OCI-LY1 (cell line): Measurements from ENCODE around the gene SH3BGRL3.

ENCODE experiments used
- H2AFZ ChIP-seq: fragments of 200-600 bp; sonication (generic), shearing (Covaris generic); 2 replicates; pipeline ENCODE4 v1.6.0; 2014; ENCODE audit warnings: antibody characterized with exemption, mild to moderate bottlenecking, low read length
- H3F3A ChIP-seq: fragments of 200-600 bp; sonication (generic), shearing (Covaris generic); 2 replicates; pipeline ENCODE4 v1.6.0; 2014; ENCODE audit warnings: mild to moderate bottlenecking, antibody characterized with exemption, low read length, moderate library complexity; ENCODE audit not compliant: insufficient read depth
- H3K27ac ChIP-seq: fragments of 200-600 bp; sonication (generic); 2 replicates; pipeline ENCODE4 v1.5.1; 2014; ENCODE audit warnings: low read length, mixed run types, mild to moderate bottlenecking, low read depth; ENCODE audit not compliant: poor library complexity, severe bottlenecking
- H3K27me3 ChIP-seq: fragments of 200-600 bp; sonication (generic); 2 replicates; pipeline ENCODE4 v1.6.0; 2014; ENCODE audit warnings: antibody characterized with exemption, mild to moderate bottlenecking, low read length, moderate library complexity; ENCODE audit not compliant: insufficient read depth
- H3K36me3 ChIP-seq: fragments of 200-600 bp; sonication (generic); 2 replicates; pipeline ENCODE4 v1.6.1; 2014; ENCODE audit warnings: mild to moderate bottlenecking, antibody characterized with exemption, low read length, moderate library complexity, mixed read lengths; ENCODE audit not compliant: insufficient read depth
- H3K4me1 ChIP-seq: fragments of 200-600 bp; sonication (generic); 2 replicates; pipeline ENCODE4 v1.5.1; 2014; ENCODE audit warnings: mild to moderate bottlenecking, low read length, moderate library complexity; ENCODE audit not compliant: insufficient read depth, severe bottlenecking
- H3K4me2 ChIP-seq: fragments of 200-600 bp; sonication (generic), shearing (Covaris generic); 2 replicates; pipeline ENCODE4 v1.6.1; 2014; ENCODE audit warnings: low read length
- H3K4me3 ChIP-seq: fragments of 200-600 bp; sonication (generic); 2 replicates; pipeline ENCODE4 v1.5.1; 2014; ENCODE audit warnings: low read length, low read depth, mild to moderate bottlenecking, mixed read lengths; ENCODE audit not compliant: poor library complexity, severe bottlenecking
- H3K79me2 ChIP-seq: fragments of 200-600 bp; shearing (Covaris generic); 2 replicates; pipeline ENCODE4 v1.6.1; 2016; ENCODE audit warnings: mixed run types, low read length, mixed read lengths; ENCODE audit not compliant: insufficient read depth
- H3K9ac ChIP-seq: fragments of 200-600 bp; sonication (generic), shearing (Covaris generic); 2 replicates; pipeline ENCODE4 v1.6.1; 2014; ENCODE audit warnings: mild to moderate bottlenecking, low read length, mixed read lengths
- H3K9me2 ChIP-seq: fragments of 200-600 bp; sonication (generic), shearing (Covaris generic); 2 replicates; pipeline ENCODE4 v1.6.1; 2014; ENCODE audit warnings: low read depth, mild to moderate bottlenecking, low read length, mixed read lengths
- H3K9me3 ChIP-seq: fragments of 200-600 bp; shearing (Covaris generic); 2 replicates; pipeline ENCODE4 v1.6.1; 2014; ENCODE audit warnings: low read length, mixed read lengths
- H4K20me1 ChIP-seq: fragments of 200-600 bp; sonication (generic), shearing (Covaris generic); 2 replicates; pipeline ENCODE4 v1.6.0; 2016; ENCODE audit warnings: mild to moderate bottlenecking, low read length; ENCODE audit not compliant: insufficient read depth
- CTCF ChIP-seq: fragments of 200-600 bp; sonication (generic), shearing (Covaris generic); IDR thresholded peaks from 2 replicates; pipeline ENCODE4 v1.5.1; 2017; ENCODE audit warnings: mild to moderate bottlenecking, antibody characterized with exemption, low read length, moderate library complexity, mixed read lengths
- EZH2 ChIP-seq: fragments of 200-600 bp; sonication (generic), shearing (Covaris generic); IDR thresholded peaks from 2 replicates; pipeline ENCODE4 v1.8.0; 2017; ENCODE audit warnings: borderline replicate concordance, mixed run types, mild to moderate bottlenecking, antibody characterized with exemption, low read length, moderate library complexity, mixed read lengths

The SH3BGRL3 gene

GRCh38 chr1:26315874-26316850 is 36.3 kb downstream of the SH3BGRL3 start:
- peaks cover 21% of the 10 kb centered on the region; the same call in 1 of the 2 replicates for H3K36me3 ChIP-seq
- peak overlapping the region; percentile 97 for H3K27ac ChIP-seq
- peaks cover 60% of the 10 kb centered on the region for H3K4me1 ChIP-seq
- peak overlapping the region; percentile 92 for H3K9ac ChIP-seq
- H3K27me3 ChIP-seq = no peaks in the 10 kb centered on the region
- H4K20me1 ChIP-seq = no peaks in the 10 kb centered on the region
- H3K4me2 ChIP-seq = peak overlapping the region; percentile 79
- H3K79me2 ChIP-seq = peaks cover 16% of the 10 kb centered on the region
- H3K4me3 ChIP-seq = peak overlapping the region; percentile 84
- no peaks in the 10 kb centered on the region; the same call in 1 of the 2 replicates for H3F3A ChIP-seq
- H3K9me3 ChIP-seq = no peaks in the 10 kb centered on the region
- H3K9me2 ChIP-seq = no peaks in the 10 kb centered on the region
- H2AFZ ChIP-seq = no peak overlapping the region
- no peak for TF ChIP-seq EZH2
- no peak for TF ChIP-seq CTCF

GRCh38 chr1:26317146-26317545 is 37.3 kb downstream of the SH3BGRL3 start:
- peak overlapping the region; percentile 92 for H3K9ac ChIP-seq
- no peaks in the 10 kb centered on the region for H3K9me2 ChIP-seq
- no peaks in the 10 kb centered on the region for H3K9me3 ChIP-seq
- no peak overlapping the region for H2AFZ ChIP-seq
- TF ChIP-seq CTCF (no peak), EZH2 (no peak)
- no peaks in the 10 kb centered on the region for H4K20me1 ChIP-seq
- no peaks in the 10 kb centered on the region for H3K27me3 ChIP-seq
- H3K79me2 ChIP-seq = peaks cover 16% of the 10 kb centered on the region
- H3F3A ChIP-seq = no peaks in the 10 kb centered on the region; the same call in 1 of the 2 replicates
- peak overlapping the region; percentile 97 for H3K27ac ChIP-seq
- peaks cover 70% of the 10 kb centered on the region for H3K4me1 ChIP-seq
- H3K36me3 ChIP-seq = peaks cover 26% of the 10 kb centered on the region
- H3K4me2 ChIP-seq = peak overlapping the region; percentile 79
- H3K4me3 ChIP-seq = peak overlapping the region; percentile 84

- Histone ChIP-seq H3K4me3 (peak within 1 kb of the TSS; percentile 84), H3K79me2 (peaks cover 16% of the 10 kb centered on the region), H3K9me2 (no peaks in the 10 kb centered on the region), H2AFZ (no peak within 1 kb of the TSS), H3K9ac (peak within 1 kb of the TSS; percentile 92), H3K27ac (peak within 1 kb of the TSS; percentile 97), H3K4me2 (peak within 1 kb of the TSS; percentile 79), H3K9me3 (no peaks in the 10 kb centered on the region), H4K20me1 (no peaks in the 10 kb centered on the region), H3F3A (no peaks in the 10 kb centered on the region; the same call in 1 of the 2 replicates), H3K36me3 (peaks cover 33% of the 10 kb centered on the region), H3K4me1 (peaks cover 72% of the 10 kb centered on the region), H3K27me3 (no peaks in the 10 kb centered on the region)
- TF ChIP-seq EZH2 = no peak
- no peak for TF ChIP-seq CTCF
These were observed 37.9 kb downstream of the SH3BGRL3 start, which contains the start of gene CD52 for GRCh38 chr1:26317612-26318337. Gene CD52 (plus strand): TSS chr1:26317958. CDS start chr1:26318018, 60 bp downstream.
